Natural killer cell treated with Interleukin-12 subunit alpha and Interleukin-12 subunit beta and Interleukin-15 and Interleukin-18, amount 100 ng/mL, for 72 hours (primary cell): Measurements from ENCODE around the gene FAM83B. TPM values are rescaled to one million over a fixed set of nuclear protein-coding genes. Genes with fewer than 3 reads are reported as not detected.
"Not testable (repeated sequence)": the region's sequence is repeated elsewhere in the genome, so short reads cannot be mapped to it uniquely, and the experiment has no call there.

Source experiments
- ATAC-seq, 2 donors: fragments of 150-1000 bp; cut with Tn5 transposase in 1 of 2; sonication (Bioruptor Pico), chemical (Tn5 transposase) in 1 of 2; 2 replicates each; pipeline ENCODE4 v1.10.0; 2021
- DNase-seq: peaks from one replicate; pipeline ENCODE4 v3.0.0; 2022; ENCODE audit warnings: low spot score
- H3K27ac Mint-ChIP-seq, 2 donors: 1 replicate in 1 of 2; 2 replicates in 1 of 2; pipeline ENCODE4 v1.8.0; 2022; ENCODE audit warnings: mixed read lengths in 2 of 2, mild to moderate bottlenecking in 1 of 2, moderate library complexity in 1 of 2
- H3K27me3 Mint-ChIP-seq, 2 donors: 1 replicate in 1 of 2; 2 replicates in 1 of 2; pipeline ENCODE4 v1.8.0; 2022; ENCODE audit warnings: mixed read lengths in 2 of 2
- H3K36me3 Mint-ChIP-seq: one replicate; pipeline ENCODE4 v1.8.0; 2022; ENCODE audit warnings: mixed read lengths
- H3K4me1 Mint-ChIP-seq, 2 donors: 1 replicate in 1 of 2; 2 replicates in 1 of 2; pipeline ENCODE4 v1.8.0; 2022; ENCODE audit warnings: low read depth in 2 of 2, mixed read lengths in 2 of 2, mild to moderate bottlenecking in 1 of 2
- H3K4me3 Mint-ChIP-seq: one replicate; pipeline ENCODE4 v1.8.0; 2022; ENCODE audit warnings: mixed read lengths
- H3K9me3 Mint-ChIP-seq: 2 replicates; pipeline ENCODE4 v1.8.0; 2022; ENCODE audit warnings: mixed read lengths
- total RNA-seq, 2 donors: library from RNA; stranded (reverse); gene quantifications; one replicate each; pipeline ENCODE4 v1.2.3, GENCODE V29; 2022

FAM83B gene
- total RNA-seq = not detected

GRCh38 chr6:54846243-54846856 is at the start of gene FAM83B:
Gene FAM83B (plus strand): TSS chr6:54846771. CDS start chr6:54870247, 23,476 bp downstream.
- peak in 1 of 2 donors; percentile 20 for ATAC-seq

GRCh38 chr6:54796918-54797317 is 49.7 kb upstream of the FAM83B start:
- not testable (repeated sequence) for ATAC-seq, H3K27me3 Mint-ChIP-seq, H3K36me3 Mint-ChIP-seq, DNase-seq, H3K4me1 Mint-ChIP-seq, H3K9me3 Mint-ChIP-seq, H3K4me3 Mint-ChIP-seq, H3K27ac Mint-ChIP-seq

More at GRCh38 chr6:54846243-54846856, at the start of gene FAM83B:
- H3K36me3 Mint-ChIP-seq = no peaks in the 10 kb centered on the region
- peaks cover 22 to 34% of the 10 kb centered on the region in 2 donors for H3K27me3 Mint-ChIP-seq
- no peak within 1 kb of the TSS for H3K27ac Mint-ChIP-seq
- no peak for DNase-seq
- peak within 1 kb of the TSS; percentile 13 for H3K4me3 Mint-ChIP-seq
- no peaks in the 10 kb centered on the region for H3K4me1 Mint-ChIP-seq
- H3K9me3 Mint-ChIP-seq = peaks cover 7% of the 10 kb centered on the region

- no peaks in the 10 kb centered on the region for H3K36me3 Mint-ChIP-seq
- no peak overlapping the region for H3K27ac Mint-ChIP-seq
- DNase-seq = no peak
- no peaks in the 10 kb centered on the region for H3K4me1 Mint-ChIP-seq
- ATAC-seq = no peak
- no peaks in the 10 kb centered on the region for H3K27me3 Mint-ChIP-seq
- H3K9me3 Mint-ChIP-seq = peaks cover 8% of the 10 kb centered on the region
- H3K4me3 Mint-ChIP-seq = no peak overlapping the region
Measured at GRCh38 chr6:54800050-54800600, 46.4 kb upstream of the FAM83B start.

GRCh38 chr6:54801244-54801643 is 45.3 kb upstream of the FAM83B start:
- ATAC-seq = no peak
- H3K36me3 Mint-ChIP-seq = no peaks in the 10 kb centered on the region

GRCh38 chr6:54801669-54802068 is 44.9 kb upstream of the FAM83B start:
- ATAC-seq = no peak
- H3K36me3 Mint-ChIP-seq = no peaks in the 10 kb centered on the region
- no peak overlapping the region for H3K4me3 Mint-ChIP-seq
- no peak for DNase-seq
- no peaks in the 10 kb centered on the region for H3K4me1 Mint-ChIP-seq
- no peaks in the 10 kb centered on the region for H3K27me3 Mint-ChIP-seq
- H3K9me3 Mint-ChIP-seq = peaks cover 3% of the 10 kb centered on the region
- H3K27ac Mint-ChIP-seq = no peak overlapping the region

More at GRCh38 chr6:54801244-54801643, 45.3 kb upstream of the FAM83B start:
- no peak overlapping the region for H3K4me3 Mint-ChIP-seq
- DNase-seq = no peak
- peaks cover 5% of the 10 kb centered on the region for H3K9me3 Mint-ChIP-seq
- H3K4me1 Mint-ChIP-seq = no peaks in the 10 kb centered on the region
- no peak overlapping the region for H3K27ac Mint-ChIP-seq
- H3K27me3 Mint-ChIP-seq = no peaks in the 10 kb centered on the region

GRCh38 chr6:54802775-54803634 is 43.6 kb upstream of the FAM83B start:
- ATAC-seq (no peak), DNase-seq (no peak)
- H3K36me3 Mint-ChIP-seq = no peaks in the 10 kb centered on the region
- H3K27me3 Mint-ChIP-seq = no peaks in the 10 kb centered on the region
- H3K27ac Mint-ChIP-seq = no peak overlapping the region
- peaks cover 3% of the 10 kb centered on the region for H3K9me3 Mint-ChIP-seq
- no peaks in the 10 kb centered on the region for H3K4me1 Mint-ChIP-seq
- no peak overlapping the region for H3K4me3 Mint-ChIP-seq

- no peaks in the 10 kb centered on the region for H3K36me3 Mint-ChIP-seq
- no peaks in the 10 kb centered on the region for H3K27me3 Mint-ChIP-seq
- no peak for ATAC-seq
- H3K27ac Mint-ChIP-seq = no peak overlapping the region
- no peak overlapping the region for H3K4me3 Mint-ChIP-seq
- DNase-seq = no peak
- no peaks in the 10 kb centered on the region for H3K4me1 Mint-ChIP-seq
- H3K9me3 Mint-ChIP-seq = peaks cover 6% of the 10 kb centered on the region
Measured at GRCh38 chr6:54805077-54805476, 41.5 kb upstream of the FAM83B start.

GRCh38 chr6:54810147-54810546 is 36.4 kb upstream of the FAM83B start:
- Mint-ChIP-seq H3K36me3 (no peaks in the 10 kb centered on the region), H3K27ac (no peak overlapping the region), H3K4me3 (no peak overlapping the region), H3K27me3 (no peaks in the 10 kb centered on the region), H3K4me1 (no peaks in the 10 kb centered on the region), H3K9me3 (peaks cover 11% of the 10 kb centered on the region)
- ATAC-seq (no peak), DNase-seq (no peak)

GRCh38 chr6:54813892-54814291 is 32.7 kb upstream of the FAM83B start:
- no peaks in the 10 kb centered on the region for H3K36me3 Mint-ChIP-seq
- no peak overlapping the region for H3K27ac Mint-ChIP-seq
- H3K9me3 Mint-ChIP-seq = peaks cover 14% of the 10 kb centered on the region
- DNase-seq = no peak
- H3K27me3 Mint-ChIP-seq = no peaks in the 10 kb centered on the region
- H3K4me3 Mint-ChIP-seq = no peak overlapping the region
- H3K4me1 Mint-ChIP-seq = no peaks in the 10 kb centered on the region
- ATAC-seq = no peak

GRCh38 chr6:54817236-54817635 is 29.3 kb upstream of the FAM83B start:
- H3K9me3 Mint-ChIP-seq = peaks cover 11% of the 10 kb centered on the region
- ATAC-seq (no peak), DNase-seq (no peak)
- H3K27me3 Mint-ChIP-seq = peaks cover 0 to 7% of the 10 kb centered on the region in 2 donors
- H3K4me3 Mint-ChIP-seq = no peak overlapping the region
- no peaks in the 10 kb centered on the region for H3K36me3 Mint-ChIP-seq
- H3K27ac Mint-ChIP-seq = no peak overlapping the region
- no peaks in the 10 kb centered on the region for H3K4me1 Mint-ChIP-seq

- no peak for DNase-seq
- ATAC-seq = no peak
- H3K4me3 Mint-ChIP-seq = no peak overlapping the region
- H3K27ac Mint-ChIP-seq = no peak overlapping the region
- peaks cover 13% of the 10 kb centered on the region for H3K9me3 Mint-ChIP-seq
- peaks cover 0 to 7% of the 10 kb centered on the region in 2 donors for H3K27me3 Mint-ChIP-seq
- H3K4me1 Mint-ChIP-seq = no peaks in the 10 kb centered on the region
- no peaks in the 10 kb centered on the region for H3K36me3 Mint-ChIP-seq
Measured at GRCh38 chr6:54817834-54818233, 28.7 kb upstream of the FAM83B start.

GRCh38 chr6:54824225-54824624 is 22.3 kb upstream of the FAM83B start:
- not testable (repeated sequence) for H3K36me3 Mint-ChIP-seq, DNase-seq, ATAC-seq, H3K4me3 Mint-ChIP-seq, H3K4me1 Mint-ChIP-seq, H3K27ac Mint-ChIP-seq
- Mint-ChIP-seq H3K9me3 (peaks cover 22% of the 10 kb centered on the region), H3K27me3 (peaks cover 3 to 20% of the 10 kb centered on the region in 2 donors)

- Mint-ChIP-seq H3K9me3 (peaks cover 19% of the 10 kb centered on the region), H3K4me3 (no peak overlapping the region), H3K36me3 (peaks cover 5% of the 10 kb centered on the region), H3K27ac (no peak overlapping the region), H3K4me1 (no peaks in the 10 kb centered on the region), H3K27me3 (peaks cover 3 to 13% of the 10 kb centered on the region in 2 donors)
- no peak for DNase-seq
- ATAC-seq = no peak
Measured at GRCh38 chr6:54827010-54827409, 19.6 kb upstream of the FAM83B start.

- no peaks in the 10 kb centered on the region for H3K36me3 Mint-ChIP-seq
- no peaks in the 10 kb centered on the region for H3K4me1 Mint-ChIP-seq
- H3K9me3 Mint-ChIP-seq = peaks cover 11% of the 10 kb centered on the region
- no peak for ATAC-seq
- DNase-seq = no peak
- no peak overlapping the region for H3K27ac Mint-ChIP-seq
- peaks cover 3 to 13% of the 10 kb centered on the region in 2 donors for H3K27me3 Mint-ChIP-seq
- no peak overlapping the region for H3K4me3 Mint-ChIP-seq
Measured at GRCh38 chr6:54830216-54830615, 16.4 kb upstream of the FAM83B start.
